Measurements from ENCODE around the gene JAKMIP2.

DNA sequence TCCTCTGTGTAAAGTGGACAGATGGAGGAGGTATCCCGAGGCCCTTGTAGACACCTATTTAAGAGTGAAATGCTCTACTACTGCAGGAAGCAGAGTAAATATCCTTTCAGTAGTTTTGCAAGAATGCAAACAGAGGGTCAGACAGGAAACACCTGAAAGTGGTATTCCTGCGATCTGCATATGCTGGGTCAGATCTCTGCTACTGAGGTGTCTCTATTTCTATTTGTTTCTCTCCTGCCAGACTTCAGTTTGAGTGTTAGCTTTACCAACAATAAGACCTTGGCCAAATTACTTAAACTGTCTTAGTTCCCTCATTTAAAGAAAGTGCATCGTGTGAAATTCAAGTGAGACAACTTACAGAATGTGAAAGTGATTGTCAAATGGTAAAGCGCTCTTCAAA, 47.6 kb downstream of the JAKMIP2 start:
- TF ChIP-seq POLR2AphosphoS5 (IDR thresholded peaks at IDR 0.05; ENCODE audit: insufficient read depth in 1 of 2, low read depth in 1 of 2), result no peak
- TF ChIP-seq, protein P1, sequence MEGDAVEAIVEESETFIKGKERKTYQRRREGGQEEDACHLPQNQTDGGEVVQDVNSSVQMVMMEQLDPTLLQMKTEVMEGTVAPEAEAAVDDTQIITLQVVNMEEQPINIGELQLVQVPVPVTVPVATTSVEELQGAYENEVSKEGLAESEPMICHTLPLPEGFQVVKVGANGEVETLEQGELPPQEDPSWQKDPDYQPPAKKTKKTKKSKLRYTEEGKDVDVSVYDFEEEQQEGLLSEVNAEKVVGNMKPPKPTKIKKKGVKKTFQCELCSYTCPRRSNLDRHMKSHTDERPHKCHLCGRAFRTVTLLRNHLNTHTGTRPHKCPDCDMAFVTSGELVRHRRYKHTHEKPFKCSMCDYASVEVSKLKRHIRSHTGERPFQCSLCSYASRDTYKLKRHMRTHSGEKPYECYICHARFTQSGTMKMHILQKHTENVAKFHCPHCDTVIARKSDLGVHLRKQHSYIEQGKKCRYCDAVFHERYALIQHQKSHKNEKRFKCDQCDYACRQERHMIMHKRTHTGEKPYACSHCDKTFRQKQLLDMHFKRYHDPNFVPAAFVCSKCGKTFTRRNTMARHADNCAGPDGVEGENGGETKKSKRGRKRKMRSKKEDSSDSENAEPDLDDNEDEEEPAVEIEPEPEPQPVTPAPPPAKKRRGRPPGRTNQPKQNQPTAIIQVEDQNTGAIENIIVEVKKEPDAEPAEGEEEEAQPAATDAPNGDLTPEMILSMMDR (IDR thresholded peaks at IDR 0.05), result no peak
